Prostate gland (tissue), 2 donors: ENCODE measurements around the gene KCNQ1. TPM values are rescaled to one million over a fixed set of nuclear protein-coding genes. Genes with fewer than 3 reads are reported as not detected.
A peak's percentile ranks its signal among the peaks of the same experiment; 100 is the strongest.

ENCODE experiments used
- DNase-seq: peaks from one replicate; pipeline ENCODE4 v3.0.0-alpha.2; 2019; ENCODE audit warnings: low spot score
- H3K27ac ChIP-seq, 2 donors: fragments of 200-600 bp; sonication (generic); 2 replicates each; pipeline ENCODE4 v1.5.1; 2017 to 2019
- H3K27me3 ChIP-seq: fragments of 200-600 bp; sonication (generic); replicated peaks from 2 replicates; pipeline ENCODE4 v1.5.1; 2019; ENCODE audit not compliant: insufficient read depth
- H3K36me3 ChIP-seq, 2 donors: fragments of 200-600 bp; sonication (generic); 1 replicate in 1 of 2; 2 replicates in 1 of 2; pipeline versions ENCODE4 v1.5.1 to v1.8.1; 2017 to 2019
- H3K4me1 ChIP-seq: fragments of 200-600 bp; sonication (generic); replicated peaks from 2 replicates; pipeline ENCODE4 v1.5.1; 2019
- H3K4me3 ChIP-seq, 2 donors: fragments of 200-600 bp; sonication (generic); 2 replicates each; pipeline ENCODE4 v1.5.1; 2017 to 2019
- H3K9me3 ChIP-seq: fragments of 200-600 bp; sonication (generic); 2 replicates; pipeline ENCODE4 v1.5.1; 2017
- CTCF ChIP-seq, 4 experiments: fragments of 200-600 bp in 2 of 4; fragments of 450-650 bp in 2 of 4; sonication (generic) in 2 of 4; IDR thresholded peaks; 1 replicate in 3 of 4; 2 replicates in 1 of 4; pipeline ENCODE4 v1.5.1; 2016 to 2019; ENCODE audit warnings: antibody characterized with exemption in 4 of 4, mild to moderate bottlenecking in 2 of 4, moderate library complexity in 2 of 4
- POLR2A ChIP-seq: fragments of 450-650 bp; IDR thresholded peaks from one replicate; pipeline ENCODE4 v1.6.1; 2016; ENCODE audit warnings: antibody characterized with exemption, mild to moderate bottlenecking
- POLR2AphosphoS5 ChIP-seq: sonication (generic); formaldehyde crosslinking; IDR thresholded peaks from one replicate; pipeline ENCODE4 v1.6.1; 2017; ENCODE audit warnings: antibody characterized with exemption
- WGBS: methylation state at CpG from one replicate; pipeline ENCODE4 v1.1.5; 2018; 5-methylcytosine and 5-hydroxymethylcytosine counted together
- intact Hi-C: fragments of 100-400 bp; cut with DNase I; formaldehyde crosslinking; loops from one replicate; pipeline ENCODE4 v1.14.2; 2022
- total RNA-seq, 2 donors: library from RNA; depleted of rRNA; stranded (reverse); fragments of >200 nt; gene quantifications; one replicate each; pipeline ENCODE4 v1.1.0, GENCODE V29; 2016

The KCNQ1 gene
- total RNA-seq, 2 donors from 2014 or later: 10.0 to 33.8 TPM

GRCh38 chr11:2883640-2883978 is 438.8 kb downstream of the KCNQ1 start:
- H3K9me3 ChIP-seq: no peaks in the 10 kb centered on the region
- peak overlapping the region; percentile 81 to 88 for H3K4me3 ChIP-seq
- DNase-seq: no peak
- TF ChIP-seq POLR2A (no peak), CTCF (IDR thresholded peaks at IDR 0.05) (no peak), POLR2AphosphoS5 (no peak)
- H3K27ac ChIP-seq: peak overlapping the region; percentile 88 to 89
- WGBS: 4% methylated on average over 24 of the region's 24 CpGs
- H3K27me3 ChIP-seq: no peaks in the 10 kb centered on the region
- H3K36me3 ChIP-seq: no peaks in the 10 kb centered on the region
- H3K4me1 ChIP-seq: no peaks in the 10 kb centered on the region
- intact Hi-C loops: loop anchor here (5.0 to 10.0 kb wide), 2 partner anchors 106 to 1119 kb away; partner anchors contain the start of gene CTSD

- intact Hi-C loops: loop anchor here (2.0 to 10.0 kb wide), 3 partner anchors 107 to 1119 kb away; partner anchors contain the start of gene CTSD
- Histone ChIP-seq H3K4me1 (no peaks in the 10 kb centered on the region), H3K36me3 (no peaks in the 10 kb centered on the region), H3K27ac (peak overlapping the region; percentile 88 to 89), H3K9me3 (no peaks in the 10 kb centered on the region), H3K4me3 (peak overlapping the region; percentile 81 to 88), H3K27me3 (no peaks in the 10 kb centered on the region)
- WGBS: under 1% methylated on average over 75 of the region's 119 CpGs
- DNase-seq: no peak
- TF ChIP-seq POLR2A (peak; percentile 27), POLR2AphosphoS5 (no peak), CTCF (IDR thresholded peaks at IDR 0.05) (peak in 1 of 4 experiments; percentile 21)
These were observed 439.4 kb downstream of the KCNQ1 start for GRCh38 chr11:2883979-2884815.

GRCh38 chr11:2885017-2885677 is 440.3 kb downstream of the KCNQ1 start:
- peak; percentile 58 for DNase-seq
- Histone ChIP-seq H3K9me3 (no peaks in the 10 kb centered on the region), H3K4me3 (peak overlapping the region; percentile 81 to 88), H3K27ac (peak overlapping the region; percentile 88 to 89), H3K4me1 (no peaks in the 10 kb centered on the region), H3K36me3 (no peaks in the 10 kb centered on the region), H3K27me3 (no peaks in the 10 kb centered on the region)
- intact Hi-C loops: loop anchor here (1.0 to 10.0 kb wide), 5 partner anchors 59 to 1120 kb away; partner anchors contain the start of gene CTSD
- under 1% methylated on average over 66 of the region's 80 CpGs for WGBS
- no peak for TF ChIP-seq POLR2A
- no peak for TF ChIP-seq POLR2AphosphoS5
- TF ChIP-seq CTCF (IDR thresholded peaks at IDR 0.05): peak; percentile 3 to 71 (median 48)

GRCh38 chr11:2885678-2886081 is 440.9 kb downstream of the KCNQ1 start, which contains the start of gene CDKN1C:
TSS of gene CDKN1C (minus strand) at chr11:2885775. CDS start at chr11:2885456, 319 bp downstream.
- WGBS: 0% methylated on average over 28 of the region's 61 CpGs
- Histone ChIP-seq H3K36me3 (no peaks in the 10 kb centered on the region), H3K9me3 (no peaks in the 10 kb centered on the region), H3K27me3 (no peaks in the 10 kb centered on the region), H3K4me1 (peaks cover 3% of the 10 kb centered on the region), H3K4me3 (peak within 1 kb of the TSS; percentile 81 to 88), H3K27ac (peak within 1 kb of the TSS; percentile 88 to 89)
- intact Hi-C loops: loop anchor here (1.0 to 10.0 kb wide), 5 partner anchors 59 to 1121 kb away; partner anchors contain the start of gene CTSD
- peak; percentile 89 for DNase-seq
- TF ChIP-seq CTCF (IDR thresholded peaks at IDR 0.05) (peak in 1 of 4 experiments; percentile 36), POLR2A (peak; percentile 98), POLR2AphosphoS5 (peak; percentile 90)
